Effector CD4-positive, alpha-beta T cell (primary cell): ENCODE results near the gene TMPRSS4.
"Not testable (repeated sequence)": the region's sequence is repeated elsewhere in the genome, so short reads cannot be mapped to it uniquely, and the experiment has no call there.

ENCODE experiments used
- DNase-seq: peaks from one replicate; pipeline ENCODE4 v3.0.0-alpha.2; 2020

The TMPRSS4 gene

DNA sequence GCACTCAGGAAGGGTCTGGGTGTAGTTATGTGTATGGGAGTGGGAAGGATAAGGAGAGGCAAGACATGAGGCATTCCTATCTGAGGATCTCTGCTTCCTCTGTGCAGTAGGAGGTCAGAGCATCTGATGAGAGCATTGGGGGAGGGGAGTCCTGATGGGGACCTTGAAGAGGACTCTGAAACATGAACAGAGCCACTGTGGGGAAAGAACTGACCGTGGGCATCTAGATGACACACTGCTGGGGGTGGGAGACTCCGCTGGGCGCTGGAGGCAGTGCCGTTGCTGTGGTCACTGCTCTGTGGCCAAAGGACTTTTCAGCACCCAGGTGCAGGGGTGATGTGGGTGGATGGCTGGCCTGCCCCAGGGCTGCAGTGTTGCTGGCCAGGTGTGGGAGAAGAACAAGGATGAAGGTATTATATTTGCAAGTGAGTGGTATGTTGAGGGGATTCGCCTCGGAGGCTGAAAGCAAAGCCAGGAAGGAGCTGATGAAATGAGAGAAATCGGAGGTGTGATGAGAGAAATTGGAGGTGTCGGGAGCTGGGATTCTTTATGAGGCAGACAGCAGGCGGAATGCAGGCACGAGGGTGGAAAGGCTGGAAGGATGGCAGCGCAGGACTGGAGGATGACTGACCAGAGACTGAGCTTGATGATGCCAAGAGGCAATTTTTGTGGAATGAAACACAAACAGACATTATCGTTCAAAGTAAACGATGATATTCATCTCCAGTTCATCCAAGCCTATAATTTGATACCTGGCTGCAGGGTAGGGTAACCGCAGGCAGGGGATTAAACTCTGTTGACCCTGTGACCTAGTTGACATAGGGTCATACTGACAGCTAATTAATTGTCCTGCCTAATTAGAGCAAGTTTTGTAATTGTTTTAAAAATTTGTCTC is 19.4 kb upstream of the TMPRSS4 start:
- DNase-seq, result no peak

DNA sequence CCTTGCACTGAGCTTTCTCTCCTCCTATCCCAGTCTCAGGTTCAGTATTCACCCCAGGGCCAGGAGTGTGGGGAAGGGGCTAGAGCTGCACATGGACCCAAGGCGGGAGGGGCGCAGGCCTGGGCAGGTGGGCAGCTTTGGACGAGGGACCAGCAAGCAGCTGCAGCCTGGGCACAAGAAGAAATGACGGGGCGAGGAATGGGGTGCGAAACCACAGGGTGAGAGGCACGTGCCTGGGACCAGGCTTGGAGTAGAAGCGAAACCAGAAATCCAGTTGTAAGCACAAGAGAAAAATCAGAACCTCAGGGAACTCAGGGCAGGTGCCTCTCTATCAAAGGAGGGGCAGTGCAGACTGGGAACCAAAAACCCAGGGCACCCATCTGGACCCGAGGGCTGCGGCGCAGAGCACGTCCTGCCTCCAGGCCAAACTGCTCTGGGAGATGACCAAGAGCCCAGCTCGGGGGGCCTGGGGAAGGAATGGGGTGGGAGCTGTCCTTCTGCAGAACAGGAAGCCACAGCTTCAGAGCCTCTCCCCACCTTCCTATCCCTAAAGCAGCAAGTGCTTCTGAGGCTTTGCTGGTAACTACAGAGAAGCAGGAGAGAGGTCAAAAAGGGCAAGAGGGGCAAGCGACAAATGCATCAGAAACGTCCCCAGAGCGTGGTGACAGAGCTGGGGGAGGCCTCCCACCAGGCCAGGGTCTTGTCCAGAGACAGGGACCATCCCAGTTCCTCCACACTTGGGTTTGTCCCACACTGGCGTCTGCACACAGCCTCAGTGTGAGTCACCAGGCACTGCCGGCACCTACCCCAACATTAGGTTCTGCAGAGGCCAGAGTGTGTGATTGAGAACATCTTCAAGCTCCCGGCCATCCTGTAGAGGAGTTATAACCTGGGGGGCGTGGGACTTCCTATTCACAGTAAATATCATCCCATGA is 18.3 kb upstream of the TMPRSS4 start:
- DNase-seq, result no peak

- DNase-seq, result no peak
Observed at GRCh38 chr11:118059246-118059940, 17.5 kb upstream of the TMPRSS4 start.

GRCh38 chr11:118060081-118060661 is 16.7 kb upstream of the TMPRSS4 start:
- DNase-seq, result no peak

DNA sequence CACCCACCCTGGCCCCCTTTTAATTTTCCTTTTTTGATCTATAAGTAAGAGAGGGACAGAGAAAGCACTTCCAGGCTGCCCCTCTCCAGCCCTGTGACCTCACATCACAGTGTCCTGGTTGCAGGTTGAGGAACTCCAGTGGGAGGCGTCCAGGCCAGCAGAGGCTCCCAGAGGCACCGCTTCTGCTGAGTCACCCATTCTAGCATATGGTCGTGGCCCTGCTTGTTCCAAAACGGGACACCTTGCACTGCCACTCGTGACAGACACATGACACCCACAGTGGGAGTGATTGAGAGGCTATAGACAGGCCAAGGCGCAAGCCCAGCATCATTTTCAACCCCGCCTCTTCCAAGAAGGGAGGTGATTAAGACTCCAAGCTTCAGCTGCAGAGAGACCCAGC is 16.0 kb upstream of the TMPRSS4 start:
- DNase-seq, result no peak

DNA sequence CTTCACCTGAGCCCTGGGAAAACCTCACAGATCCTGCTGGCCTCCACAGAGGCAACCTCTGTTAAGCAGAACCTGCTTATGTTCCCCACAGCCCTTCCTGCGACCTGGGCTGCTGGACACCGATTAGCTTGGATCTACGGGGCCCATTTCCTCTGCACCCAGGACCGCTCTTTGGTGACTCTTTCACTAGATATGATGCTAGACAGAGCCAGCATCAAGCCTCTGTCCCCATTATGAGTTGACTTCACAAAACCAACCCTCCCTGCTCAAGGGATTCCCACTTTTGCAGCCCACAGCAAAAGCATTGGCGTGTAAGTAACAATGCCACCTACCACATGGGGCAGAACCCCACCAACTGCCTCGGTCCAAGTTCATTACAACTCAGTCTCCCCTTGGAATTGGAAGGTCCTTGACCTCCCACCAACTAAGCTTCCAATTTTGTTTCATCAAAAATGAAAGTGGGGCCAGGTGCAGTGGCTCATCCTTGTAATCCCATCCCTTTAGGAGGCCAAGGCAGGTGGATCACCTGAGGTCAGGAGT is 15.2 kb upstream of the TMPRSS4 start:
- DNase-seq, result no peak

DNA sequence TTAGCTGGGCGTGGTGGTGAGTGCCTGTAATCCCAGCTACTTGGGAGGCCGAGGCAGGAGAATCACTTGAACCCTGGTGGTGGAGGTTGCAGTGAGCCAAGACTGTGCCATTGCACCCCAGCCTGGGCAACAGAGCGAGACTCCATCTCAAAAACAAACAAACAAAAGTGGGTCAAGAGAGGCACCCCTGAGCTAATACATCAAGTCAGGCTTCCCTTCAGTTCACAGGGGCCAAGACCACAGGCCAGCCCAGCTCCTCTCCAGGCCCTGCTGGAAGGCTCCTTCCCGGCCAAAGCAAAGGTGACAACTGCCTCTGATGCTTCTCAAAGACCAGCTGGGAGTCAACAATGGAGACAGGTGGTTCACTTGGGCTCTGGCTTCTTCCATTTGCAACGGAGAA is 14.7 kb upstream of the TMPRSS4 start:
- DNase-seq, result not testable (repeated sequence)

DNA sequence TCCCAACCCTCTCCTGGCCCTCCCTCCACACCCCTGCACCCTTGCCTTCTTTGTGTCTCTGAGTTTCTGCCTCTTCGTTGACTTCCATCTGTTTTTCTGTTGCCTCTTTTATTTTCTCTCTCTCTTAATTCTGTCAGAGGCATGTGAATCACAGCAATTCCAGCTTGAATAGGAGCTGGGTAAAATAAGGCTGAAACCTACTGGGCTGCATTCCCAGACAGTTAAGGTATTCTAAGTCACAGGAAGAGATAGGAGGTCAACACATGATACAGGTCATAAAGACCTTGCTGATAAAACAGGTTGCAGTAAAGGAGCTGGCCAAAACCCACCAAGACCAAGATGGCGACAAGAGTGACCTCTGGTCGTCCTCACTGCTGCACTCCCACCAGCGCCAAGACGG is 14.2 kb upstream of the TMPRSS4 start:
- DNase-seq, result not testable (repeated sequence)

- no peak for DNase-seq
Observed at GRCh38 chr11:118064956-118065355, 11.9 kb upstream of the TMPRSS4 start.

DNA sequence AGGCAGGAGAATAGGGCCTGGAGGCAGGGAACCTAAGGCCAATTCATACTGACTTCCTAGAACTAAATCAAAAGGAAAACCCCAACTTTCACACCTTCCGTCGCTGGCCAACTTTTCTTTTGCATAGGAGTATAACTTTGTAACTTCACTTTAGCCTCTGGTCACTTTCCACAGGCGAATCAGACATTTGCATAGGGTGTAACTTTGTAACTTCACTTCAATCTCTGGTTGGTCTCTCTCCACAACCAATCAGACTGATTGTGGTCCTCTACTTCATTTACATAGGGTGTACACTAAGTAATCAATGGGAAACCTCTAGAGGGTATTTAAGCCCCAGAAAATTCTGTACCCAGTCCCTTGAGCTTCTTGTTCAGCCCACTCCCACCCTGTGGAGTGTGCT is 11.5 kb upstream of the TMPRSS4 start:
- no peak for DNase-seq

DNA sequence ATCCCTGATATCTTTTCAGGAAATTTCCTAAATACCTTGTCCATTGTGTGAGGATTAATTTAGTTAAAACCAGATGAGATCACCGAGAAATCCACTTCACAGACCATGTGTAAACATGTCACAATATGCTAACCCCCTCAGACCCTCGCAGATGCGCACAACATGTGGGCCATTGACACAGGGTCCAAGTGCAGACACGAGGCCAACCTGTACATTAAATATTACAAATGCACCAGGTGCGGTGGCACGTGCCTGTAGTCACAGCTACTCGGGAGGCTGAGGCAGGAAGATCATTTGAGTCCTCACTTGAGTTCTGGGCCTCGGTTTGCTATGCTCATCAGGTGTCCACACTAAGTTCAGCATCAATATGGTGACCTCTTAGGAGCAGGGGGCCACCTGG is 9.9 kb upstream of the TMPRSS4 start:
- DNase-seq, result no peak

DNA sequence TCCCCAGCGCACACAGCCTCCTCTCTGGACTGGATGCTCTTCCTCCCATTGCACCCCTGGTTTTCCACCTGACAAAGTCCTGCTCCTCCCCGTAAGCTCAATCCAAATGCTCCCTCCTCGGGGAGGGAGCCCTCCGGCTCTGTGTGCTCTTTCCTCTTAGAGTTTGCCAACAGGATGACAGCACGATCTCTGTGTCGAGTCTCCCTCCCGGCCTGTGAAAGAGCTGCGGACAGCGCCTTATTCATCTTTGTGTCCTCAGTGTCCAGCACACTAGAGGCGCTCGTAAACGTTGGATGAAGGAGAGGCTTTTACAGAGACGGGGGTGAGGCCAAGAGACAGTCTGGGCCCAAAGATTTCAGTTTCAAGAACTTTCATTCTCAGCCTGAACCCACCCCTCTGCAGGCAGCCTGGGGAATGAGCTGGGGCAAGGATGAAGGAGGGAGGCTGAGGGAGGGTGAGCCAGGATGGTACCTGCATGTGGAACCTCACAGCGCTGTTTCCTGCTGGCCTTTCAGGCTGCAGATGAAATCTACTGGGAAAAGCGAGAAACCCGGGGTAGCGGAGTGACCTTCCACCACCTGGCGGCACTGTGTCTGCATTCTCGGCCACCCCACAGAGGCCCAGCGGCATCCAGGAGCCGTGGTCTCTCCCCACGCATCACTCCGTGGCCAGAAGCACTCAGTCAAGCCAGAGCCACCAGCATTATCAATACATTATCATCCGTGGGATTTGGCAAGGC is 8.5 kb upstream of the TMPRSS4 start:
- no peak for DNase-seq

GRCh38 chr11:118068945-118069612 is 7.8 kb upstream of the TMPRSS4 start:
- no peak for DNase-seq

DNA sequence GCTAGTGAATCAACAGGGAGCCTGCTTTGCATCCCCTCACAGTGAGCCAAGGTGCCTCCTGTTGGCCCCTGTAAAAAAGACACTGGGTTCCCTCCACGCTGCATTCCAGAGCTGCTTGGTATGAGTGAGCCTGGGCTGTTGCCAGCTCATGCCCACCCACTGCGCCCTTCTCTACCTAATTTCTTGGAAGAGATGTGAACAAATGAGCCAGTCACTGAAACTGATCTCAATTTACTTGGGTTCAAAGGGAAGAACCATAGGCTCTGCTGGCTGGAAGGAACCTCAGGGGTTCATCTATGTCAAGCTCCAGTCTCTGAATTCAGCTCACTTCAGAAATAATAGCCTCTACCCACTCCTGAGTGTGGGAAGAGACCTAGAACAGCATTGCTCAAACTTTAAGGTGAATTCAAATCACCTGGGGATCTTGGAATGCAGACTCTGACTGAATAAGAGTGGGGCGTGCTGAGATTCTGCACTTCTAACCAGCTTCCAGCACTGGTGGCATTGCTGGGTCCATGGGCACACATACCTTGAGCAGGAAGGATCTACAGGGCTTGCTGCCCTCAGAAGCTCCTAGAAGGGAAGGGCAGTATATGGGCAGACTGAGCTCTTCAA is 5.4 kb upstream of the TMPRSS4 start:
- DNase-seq, result no peak

DNA sequence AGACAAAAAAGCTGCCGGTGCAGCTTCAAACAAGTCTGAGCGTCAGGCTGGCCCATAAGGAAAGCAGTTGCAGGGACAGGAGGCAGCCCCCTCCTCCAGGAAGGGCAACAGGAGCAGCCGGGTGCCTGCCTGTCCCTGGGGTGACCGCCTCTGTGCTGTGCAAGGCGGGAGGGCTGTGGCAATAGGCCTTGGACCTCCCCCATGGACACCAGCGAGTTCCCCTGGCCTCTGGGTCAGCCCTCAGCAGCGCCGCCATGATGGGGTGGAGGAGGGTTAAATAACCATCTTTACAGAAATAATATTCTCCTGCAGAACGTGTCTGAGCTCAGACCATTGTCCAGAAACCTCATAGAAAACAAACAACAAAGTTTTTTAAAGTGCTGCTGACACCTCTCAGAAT is 3.3 kb upstream of the TMPRSS4 start:
- no peak for DNase-seq

- DNase-seq, result no peak
Observed at GRCh38 chr11:118074091-118074685, 2.7 kb upstream of the TMPRSS4 start.

DNA sequence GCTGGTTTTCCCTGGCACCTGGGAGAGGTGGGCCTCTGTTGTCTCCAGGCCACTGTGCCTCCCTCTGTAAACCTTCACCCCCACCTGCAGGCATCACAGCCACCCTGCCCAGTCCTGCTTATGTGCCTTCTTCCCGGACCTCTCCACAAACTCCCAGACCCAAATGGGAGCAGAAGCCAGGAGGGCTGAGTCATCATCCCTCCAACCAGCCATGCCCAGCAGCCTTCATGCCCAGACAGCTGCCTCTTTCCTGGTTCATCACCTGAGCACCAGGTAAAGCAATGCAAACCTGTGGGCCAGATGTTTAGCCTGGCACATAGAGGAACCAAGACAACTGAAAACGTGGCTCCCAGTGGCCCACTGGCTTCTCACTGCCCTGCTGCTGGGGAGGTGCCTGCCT is 2.1 kb upstream of the TMPRSS4 start:
- DNase-seq, result no peak

DNA sequence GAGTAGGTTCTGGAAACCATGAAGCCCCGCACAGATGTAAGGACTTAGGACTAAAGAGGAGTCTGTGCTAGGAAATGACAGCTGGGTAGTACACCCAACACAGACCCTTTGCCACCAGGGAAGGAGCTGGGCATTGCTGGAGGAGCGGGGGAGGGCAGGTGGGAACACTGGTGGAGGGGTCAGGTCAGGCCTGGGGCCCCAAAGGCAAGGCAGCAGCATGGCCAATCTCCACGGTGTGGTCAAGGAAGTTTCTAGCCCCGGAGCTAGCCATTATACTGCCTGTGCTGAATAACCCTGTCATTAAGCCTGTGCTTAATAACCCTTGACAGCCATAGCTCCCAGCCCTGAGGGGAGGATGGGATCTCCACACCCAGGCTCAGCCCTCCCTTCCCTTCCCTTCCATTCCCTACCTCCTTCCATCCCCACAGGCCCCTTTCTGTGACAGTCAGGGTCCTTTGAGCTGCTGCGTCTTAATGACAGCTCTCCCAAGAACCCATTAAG is 2.1 kb downstream of the TMPRSS4 start:
- DNase-seq, result no peak

DNA sequence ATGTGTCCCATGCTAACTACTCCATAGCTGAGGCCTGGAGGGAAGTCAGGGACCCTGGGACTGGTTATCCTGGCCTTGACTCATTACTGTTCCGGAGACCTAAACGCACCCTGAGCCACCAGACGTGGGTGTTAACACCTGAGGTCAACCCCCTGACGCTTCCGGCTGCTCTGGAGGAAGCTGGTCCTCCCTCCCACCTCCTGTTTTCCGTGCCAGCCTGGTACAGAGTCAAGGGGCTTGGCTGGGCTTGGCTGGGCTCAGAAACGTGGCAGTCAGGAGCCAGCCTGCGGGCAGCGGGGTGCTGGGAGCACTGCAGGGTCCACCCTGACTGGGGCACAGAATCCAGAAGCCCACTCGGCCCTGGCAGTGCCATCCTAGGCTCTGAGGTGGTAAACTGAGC is 2.6 kb downstream of the TMPRSS4 start:
- DNase-seq, result no peak

DNA sequence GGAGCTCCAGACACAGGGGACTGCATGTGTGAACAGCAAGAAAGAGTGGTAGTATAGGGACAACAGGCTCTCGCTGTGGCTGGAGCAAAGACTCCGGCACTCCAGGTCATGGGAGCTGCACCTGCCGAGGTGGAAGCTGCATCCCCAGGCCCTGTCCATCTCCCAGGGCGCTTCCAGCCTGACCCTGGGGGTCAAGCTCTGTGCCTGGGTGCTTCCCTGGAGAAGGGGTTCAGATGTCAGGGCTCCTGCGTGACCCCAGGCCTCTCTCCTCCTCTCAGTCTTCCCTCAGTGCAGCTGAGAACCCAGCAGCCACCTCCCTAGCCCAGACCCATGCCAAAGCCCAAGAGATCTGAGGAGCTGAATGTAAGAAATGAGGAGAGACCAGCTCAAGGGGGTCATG is 3.4 kb downstream of the TMPRSS4 start:
- DNase-seq, result no peak
